Measurements from ENCODE around the gene LMLN.
A peak's percentile ranks its signal among the peaks of the same experiment; 100 is the strongest.
"Not testable (repeated sequence)": the region's sequence is repeated elsewhere in the genome, so short reads cannot be mapped to it uniquely, and the experiment has no call there.

LMLN gene, protein sequence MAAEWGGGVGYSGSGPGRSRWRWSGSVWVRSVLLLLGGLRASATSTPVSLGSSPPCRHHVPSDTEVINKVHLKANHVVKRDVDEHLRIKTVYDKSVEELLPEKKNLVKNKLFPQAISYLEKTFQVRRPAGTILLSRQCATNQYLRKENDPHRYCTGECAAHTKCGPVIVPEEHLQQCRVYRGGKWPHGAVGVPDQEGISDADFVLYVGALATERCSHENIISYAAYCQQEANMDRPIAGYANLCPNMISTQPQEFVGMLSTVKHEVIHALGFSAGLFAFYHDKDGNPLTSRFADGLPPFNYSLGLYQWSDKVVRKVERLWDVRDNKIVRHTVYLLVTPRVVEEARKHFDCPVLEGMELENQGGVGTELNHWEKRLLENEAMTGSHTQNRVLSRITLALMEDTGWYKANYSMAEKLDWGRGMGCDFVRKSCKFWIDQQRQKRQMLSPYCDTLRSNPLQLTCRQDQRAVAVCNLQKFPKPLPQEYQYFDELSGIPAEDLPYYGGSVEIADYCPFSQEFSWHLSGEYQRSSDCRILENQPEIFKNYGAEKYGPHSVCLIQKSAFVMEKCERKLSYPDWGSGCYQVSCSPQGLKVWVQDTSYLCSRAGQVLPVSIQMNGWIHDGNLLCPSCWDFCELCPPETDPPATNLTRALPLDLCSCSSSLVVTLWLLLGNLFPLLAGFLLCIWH

DNA sequence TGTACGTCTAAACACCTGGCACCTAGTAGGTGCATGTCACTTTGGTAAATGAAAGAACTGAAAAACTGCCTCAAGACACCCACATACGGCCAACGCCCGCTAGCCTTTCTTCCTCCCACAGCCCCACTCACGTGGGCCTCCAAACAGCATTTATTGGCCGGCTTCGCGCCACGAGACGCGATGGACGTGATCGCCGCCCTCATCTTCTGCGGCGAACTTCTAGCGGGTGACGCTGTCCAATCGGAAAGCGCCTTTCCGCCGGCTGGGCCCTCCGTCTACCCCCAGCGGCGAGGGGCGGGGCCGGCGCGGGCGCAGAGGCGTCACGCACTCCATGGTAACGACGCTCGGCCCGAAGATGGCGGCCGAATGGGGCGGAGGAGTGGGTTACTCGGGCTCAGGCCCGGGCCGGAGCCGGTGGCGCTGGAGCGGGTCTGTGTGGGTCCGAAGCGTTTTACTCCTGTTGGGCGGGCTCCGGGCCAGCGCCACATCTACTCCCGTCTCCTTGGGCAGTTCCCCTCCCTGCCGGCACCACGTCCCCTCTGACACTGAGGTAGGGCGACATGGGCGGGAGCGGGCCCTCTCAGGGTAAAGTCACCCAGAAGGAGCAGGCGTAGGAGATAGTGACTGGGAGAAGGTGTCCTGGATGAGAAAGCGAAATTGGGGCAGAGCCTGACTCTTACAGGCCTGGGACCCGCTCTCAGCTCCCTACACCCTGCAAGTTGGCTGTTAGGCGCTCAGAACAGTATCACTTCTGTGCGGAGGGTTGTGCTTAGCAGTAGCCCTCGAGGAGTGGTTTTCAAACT lies at the start of gene LMLN:
LMLN (plus strand) TSS at position 327 of the 803 bp plus-strand sequence; CDS start at position 356, 29 bp downstream.
- peak; percentile 91 to 100 for DNase-seq (ENCODE audit: low read depth in 1 of 2, low spot score in 1 of 2)
- in situ Hi-C loops (cut with HindIII; ENCODE audit: low pct_unique_long_range_greater_than_20kb, low sequenced_read_pairs), result no loop called here
- TF ChIP-seq JUND (IDR thresholded peaks at IDR 0.05; ENCODE audit: low read depth), result no peak

DNA sequence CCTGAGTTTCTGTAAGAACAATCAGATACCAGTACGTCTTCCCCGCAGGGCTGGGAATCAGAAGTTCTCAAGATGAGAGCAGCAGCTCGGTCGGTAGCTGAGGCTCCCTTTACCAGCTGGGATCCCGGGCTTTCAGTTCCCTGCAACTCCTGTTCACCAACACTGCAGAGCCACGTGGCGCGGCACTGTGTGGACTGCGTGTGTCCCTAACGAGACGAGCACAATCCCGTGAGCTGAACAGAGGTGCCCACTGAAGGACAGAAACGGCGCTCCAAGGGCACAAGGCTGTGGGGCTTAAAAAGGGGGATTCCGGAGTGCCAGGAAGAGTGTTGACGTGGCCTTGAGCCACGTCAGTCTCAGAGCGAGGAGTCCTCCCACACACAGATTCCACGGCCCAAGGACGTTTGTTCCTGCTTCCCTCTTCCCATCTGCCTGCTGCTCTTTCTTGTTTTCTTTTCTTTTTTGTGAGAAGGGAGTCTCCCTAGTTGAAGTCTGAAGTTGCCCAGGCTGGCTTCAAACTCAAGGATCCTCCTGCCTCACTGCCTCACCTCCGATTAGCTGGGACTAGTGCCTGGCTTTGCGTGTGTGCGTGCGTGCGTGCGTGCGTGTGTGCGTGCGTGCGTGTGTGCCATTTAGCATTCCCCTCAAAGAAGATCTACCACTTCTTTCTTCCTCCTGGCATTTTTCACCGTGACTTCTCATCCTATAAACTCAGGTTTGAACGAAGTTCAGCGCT lies 47.1 kb upstream of the LMLN start:
- no peak for DNase-seq (ENCODE audit: low read depth in 1 of 2, low spot score in 1 of 2)
- in situ Hi-C loops (cut with HindIII; ENCODE audit: low pct_unique_long_range_greater_than_20kb, low sequenced_read_pairs), result no loop called here
- no peak for TF ChIP-seq JUND (IDR thresholded peaks at IDR 0.05; ENCODE audit: low read depth)

DNA sequence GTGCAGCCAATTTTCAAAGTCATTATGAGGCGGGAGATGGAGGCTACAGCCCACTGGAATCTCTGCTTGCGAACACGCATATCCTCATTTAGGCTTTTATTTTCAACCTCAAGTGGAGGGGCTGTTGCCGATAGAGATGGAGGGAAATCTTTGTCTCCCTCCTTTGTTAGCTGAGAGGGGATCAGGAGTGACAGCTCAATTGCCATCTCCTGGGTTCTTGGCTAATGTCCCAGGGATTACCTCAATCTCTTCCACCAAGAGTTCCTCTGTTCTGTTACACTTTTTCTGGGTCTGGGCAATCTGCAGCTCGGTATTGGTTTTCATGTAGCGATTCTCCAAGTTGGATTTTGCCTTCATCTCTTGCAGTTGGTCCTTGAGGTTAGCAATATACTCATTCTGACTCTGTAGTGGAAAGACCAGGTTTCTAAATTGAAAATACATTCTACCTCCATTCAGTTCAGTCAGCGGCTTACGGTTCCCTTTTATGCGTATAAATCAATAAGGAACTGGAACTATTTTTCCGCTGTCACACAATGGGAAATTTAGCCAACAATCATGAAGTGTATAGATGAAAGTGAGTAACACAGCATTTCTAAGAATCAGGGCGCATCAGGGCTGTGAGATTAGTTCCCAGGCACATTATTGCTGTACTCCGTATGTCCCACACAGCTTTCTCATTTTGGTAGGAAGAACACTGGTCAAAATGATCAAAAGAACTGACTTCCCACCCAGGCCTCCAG lies 46.2 kb upstream of the LMLN start:
- TF ChIP-seq JUND (IDR thresholded peaks at IDR 0.05; ENCODE audit: low read depth), result no peak
- DNase-seq (ENCODE audit: low read depth in 1 of 2, low spot score in 1 of 2), result no peak
- in situ Hi-C loops (cut with HindIII; ENCODE audit: low pct_unique_long_range_greater_than_20kb, low sequenced_read_pairs), result no loop called here

DNA sequence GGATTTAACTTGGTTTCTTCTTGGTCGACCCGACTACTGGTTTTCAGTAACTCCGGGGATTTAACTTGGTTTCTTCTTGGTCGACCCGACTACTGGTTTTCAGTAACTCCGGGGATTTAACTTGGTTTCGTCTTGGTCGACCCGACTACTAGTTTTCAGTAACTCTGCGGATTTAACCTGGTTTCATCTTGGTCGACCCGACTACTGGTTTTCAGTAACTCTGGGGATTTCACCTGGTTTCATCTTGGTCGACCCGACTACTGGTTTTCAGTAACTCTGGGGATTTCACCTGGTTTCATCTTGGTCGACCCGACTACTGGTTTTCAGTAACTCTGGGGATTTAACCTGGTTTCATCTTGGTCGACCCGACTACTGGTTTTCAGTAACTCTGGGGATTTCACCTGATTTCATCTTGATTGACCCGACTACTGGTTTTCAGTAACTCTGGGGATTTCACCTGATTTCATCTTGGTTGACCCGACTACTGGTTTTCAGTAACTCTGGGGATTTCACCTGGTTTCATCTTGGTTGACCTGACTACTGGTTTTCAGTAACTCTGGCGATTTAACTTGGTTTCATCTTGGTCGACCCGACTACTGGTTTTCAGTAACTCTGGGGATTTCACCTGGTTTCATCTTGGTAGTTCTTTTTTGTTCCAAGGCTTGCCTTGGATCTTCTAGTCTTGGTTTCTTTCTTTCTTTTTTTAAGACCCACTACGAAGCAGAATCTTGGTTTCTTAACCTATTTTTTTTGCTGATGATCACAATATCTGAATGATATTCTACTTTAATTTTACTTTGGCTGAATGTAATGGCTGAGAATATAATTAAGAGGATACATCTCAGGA lies 38.4 kb upstream of the LMLN start:
- in situ Hi-C loops (cut with HindIII; ENCODE audit: low pct_unique_long_range_greater_than_20kb, low sequenced_read_pairs); DNase-seq (ENCODE audit: low read depth in 1 of 2, low spot score in 1 of 2): not testable (repeated sequence)

DNA sequence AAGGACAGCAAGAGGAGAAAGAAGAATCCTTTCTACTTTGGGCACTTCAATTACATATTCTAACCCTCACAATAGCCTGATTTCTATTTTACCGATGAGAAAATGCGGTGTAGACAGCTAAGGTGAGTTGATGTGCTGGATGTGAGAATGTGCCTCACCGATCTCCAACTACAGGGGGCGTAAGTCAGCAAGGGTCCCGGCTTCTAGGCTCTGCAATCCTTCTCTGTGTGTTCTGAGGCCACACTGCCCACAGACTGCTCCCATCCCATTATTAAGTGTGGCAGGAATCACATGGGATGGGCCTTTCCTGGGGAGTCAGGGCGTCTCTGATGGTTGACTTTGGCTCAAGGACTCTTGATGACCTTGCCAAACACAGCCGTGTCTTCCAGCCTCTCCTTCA lies 33.6 kb upstream of the LMLN start:
- in situ Hi-C loops (cut with HindIII; ENCODE audit: low pct_unique_long_range_greater_than_20kb, low sequenced_read_pairs), result no loop called here
- DNase-seq (ENCODE audit: low read depth in 1 of 2, low spot score in 1 of 2), result peak in 1 of 2 experiments; percentile 45
- no peak for TF ChIP-seq JUND (IDR thresholded peaks at IDR 0.05; ENCODE audit: low read depth)

DNA sequence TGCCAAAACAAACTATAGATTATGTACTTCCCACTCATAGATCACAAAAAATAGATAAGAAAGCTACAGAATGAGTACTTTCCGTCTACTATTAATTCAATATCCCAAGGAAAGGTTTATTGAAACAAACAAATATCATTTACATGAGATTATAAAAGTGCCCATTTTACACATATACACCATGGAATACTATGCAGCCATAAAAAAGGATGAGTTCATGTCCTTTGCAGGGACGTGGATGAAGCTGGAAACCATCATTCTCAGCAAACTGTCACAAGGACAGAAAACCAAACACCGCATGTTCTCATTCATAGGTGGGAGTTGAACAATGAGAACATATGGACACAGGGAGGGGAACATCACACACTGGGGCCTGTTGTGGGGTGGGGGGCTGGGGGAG lies 32.4 kb upstream of the LMLN start:
- DNase-seq (ENCODE audit: low read depth in 1 of 2, low spot score in 1 of 2); in situ Hi-C loops (cut with HindIII; ENCODE audit: low pct_unique_long_range_greater_than_20kb, low sequenced_read_pairs): not testable (repeated sequence)

DNA sequence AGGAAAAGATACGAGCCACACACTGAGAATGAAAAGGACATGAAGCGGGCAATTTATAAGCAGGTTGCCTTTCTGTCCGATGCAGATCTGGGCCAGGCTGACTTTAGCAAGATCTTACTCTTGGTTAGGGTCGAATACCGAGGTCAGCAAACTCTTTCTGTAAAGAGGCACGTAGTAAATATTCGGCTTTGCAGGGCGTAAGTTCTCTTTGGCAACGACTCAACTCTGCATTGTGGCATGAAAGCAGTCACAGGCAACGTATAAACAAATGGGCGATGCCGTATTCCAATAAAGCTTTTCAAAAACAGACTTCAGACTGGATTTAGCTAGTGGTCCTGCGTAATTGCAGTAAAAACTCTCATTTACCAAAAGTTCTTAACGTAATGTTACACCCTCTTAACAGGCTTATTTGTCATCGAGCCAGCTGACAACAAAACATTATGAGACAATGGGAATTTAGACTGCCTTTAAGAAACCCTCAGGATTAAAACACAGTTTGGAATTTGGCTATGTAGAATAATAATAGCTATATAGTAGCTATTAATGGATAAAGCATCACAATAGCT lies 23.1 kb upstream of the LMLN start:
- no peak for DNase-seq (ENCODE audit: low read depth in 1 of 2, low spot score in 1 of 2)
- no peak for TF ChIP-seq JUND (IDR thresholded peaks at IDR 0.05; ENCODE audit: low read depth)
- in situ Hi-C loops (cut with HindIII; ENCODE audit: low pct_unique_long_range_greater_than_20kb, low sequenced_read_pairs), result no loop called here

DNA sequence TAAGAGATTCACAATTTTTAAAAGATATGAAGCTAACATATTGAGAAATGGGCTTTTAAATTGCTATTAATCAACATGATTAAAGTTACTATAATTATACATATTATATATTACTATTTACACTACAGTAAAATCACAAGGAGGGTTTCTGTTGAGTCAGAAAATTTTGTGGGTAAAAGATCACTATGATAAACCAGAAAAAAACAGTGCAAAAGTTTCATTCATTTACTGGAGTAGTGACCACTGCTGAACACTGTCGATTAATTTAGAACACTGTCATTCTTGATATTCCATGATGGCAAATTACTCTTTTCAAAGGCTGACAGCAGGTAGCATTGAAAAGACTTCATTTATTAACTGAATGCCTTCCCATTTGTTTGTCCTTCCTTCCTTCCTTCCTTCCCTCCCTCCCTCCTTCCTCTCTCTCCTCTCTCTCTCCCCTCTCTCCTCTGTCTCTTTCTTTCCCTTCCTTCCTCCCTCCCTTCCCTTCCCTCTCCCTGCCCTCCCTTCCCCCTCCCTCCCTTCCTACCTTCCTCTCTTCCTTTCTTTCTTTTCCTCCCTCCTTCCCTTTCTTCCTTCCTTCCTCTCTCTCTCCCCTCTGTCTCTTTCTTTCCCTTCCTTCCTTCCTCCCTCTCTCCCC lies 19.2 kb upstream of the LMLN start:
- TF ChIP-seq JUND (IDR thresholded peaks at IDR 0.05; ENCODE audit: low read depth), result no peak
- no peak for DNase-seq (ENCODE audit: low read depth in 1 of 2, low spot score in 1 of 2)
- in situ Hi-C loops (cut with HindIII; ENCODE audit: low pct_unique_long_range_greater_than_20kb, low sequenced_read_pairs), result no loop called here

DNA sequence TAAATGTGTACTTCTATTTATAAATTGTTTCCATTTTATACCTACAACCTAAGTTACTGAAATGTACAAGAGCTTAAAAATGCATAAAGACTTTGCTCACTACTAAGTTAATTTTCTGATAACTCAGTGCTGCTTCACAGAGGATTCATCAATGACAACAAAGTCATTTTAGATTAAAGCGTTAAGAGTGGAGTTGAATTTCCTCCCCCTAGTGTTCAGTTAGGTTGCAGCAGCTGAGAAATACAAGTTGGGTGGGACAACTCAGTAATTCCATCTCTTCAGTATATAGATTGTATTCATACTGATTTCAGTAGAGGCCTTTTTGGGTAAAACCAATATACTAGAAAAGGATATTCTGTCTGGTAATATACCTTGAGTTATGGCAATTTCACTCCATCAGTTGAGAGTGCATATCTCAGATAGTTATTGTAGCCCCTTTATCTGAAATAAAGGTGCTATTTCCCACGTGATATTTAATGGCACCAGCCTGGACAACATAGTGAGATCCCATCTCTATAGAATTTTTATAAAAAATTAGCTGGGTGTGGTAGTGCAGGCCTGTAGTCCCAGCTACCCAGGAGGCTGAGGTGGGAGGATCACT lies 17.0 kb upstream of the LMLN start:
- TF ChIP-seq JUND (IDR thresholded peaks at IDR 0.05; ENCODE audit: low read depth), result no peak
- DNase-seq (ENCODE audit: low read depth in 1 of 2, low spot score in 1 of 2), result peak in 1 of 2 experiments; percentile 79
- in situ Hi-C loops (cut with HindIII; ENCODE audit: low pct_unique_long_range_greater_than_20kb, low sequenced_read_pairs), result no loop called here

DNA sequence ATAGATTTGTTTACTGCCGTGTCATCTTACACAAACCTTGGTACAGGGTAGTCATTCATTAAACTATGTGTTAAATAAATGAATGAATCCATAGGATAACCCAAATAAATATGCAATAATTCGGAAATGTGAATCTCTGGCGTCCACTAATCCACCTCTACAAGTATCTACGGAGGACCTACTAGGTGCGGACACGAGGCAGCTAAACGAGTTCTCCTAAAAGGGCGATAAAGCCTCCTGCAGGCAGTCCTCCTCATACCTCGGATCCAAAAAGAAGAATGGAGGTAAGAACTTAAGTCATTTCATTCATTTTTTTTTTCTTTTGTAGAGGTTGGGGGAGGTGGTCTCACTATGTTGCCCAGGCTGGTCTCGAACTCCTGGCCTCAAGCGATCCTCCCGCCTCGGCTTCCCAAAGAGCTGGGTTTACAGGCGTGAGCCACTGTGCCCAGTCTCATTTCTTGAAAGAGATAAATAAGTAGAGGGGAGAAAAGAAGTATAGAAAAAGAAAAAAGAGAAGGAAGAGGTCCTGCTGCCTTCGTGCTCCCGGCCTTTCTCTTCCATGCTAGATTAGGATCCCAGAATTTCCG lies 10.7 kb upstream of the LMLN start:
- TF ChIP-seq JUND (IDR thresholded peaks at IDR 0.05; ENCODE audit: low read depth), result no peak
- in situ Hi-C loops (cut with HindIII; ENCODE audit: low pct_unique_long_range_greater_than_20kb, low sequenced_read_pairs), result no loop called here
- DNase-seq (ENCODE audit: low read depth in 1 of 2, low spot score in 1 of 2), result no peak
